IMR-90 (cell line): ENCODE measurements around the gene TOR3A. TPM values are rescaled to one million over a fixed set of nuclear protein-coding genes. Genes with fewer than 3 reads are reported as not detected.

Source experiments
- ATAC-seq: fragments of 200-7000 bp; cut with Tn5 transposase; 2 replicates; pipeline ENCODE4 v1.9.1; 2020; ENCODE audit warnings: low read depth, mild to moderate bottlenecking, moderate library complexity
- BruUV-seq: library from RNA; stranded (reverse); fragments of 400-500 nt; replicated peaks from 2 replicates; lab custom pipeline; 2021; lab: Mats Ljungman, UMichigan
- CTCF ChIA-PET: fragments of 300-600 bp; formaldehyde crosslinking; extraction: SDS; loops from one replicate; lab custom pipeline; 2021; ENCODE audit warnings: antibody characterized with exemption; lab: Yijun Ruan, JAX
- POLR2A ChIA-PET: fragments of 300-600 bp; sonication (Branson Sonifier 250); formaldehyde crosslinking; loops from one replicate; lab custom pipeline; 2022; ENCODE audit warnings: antibody characterized with exemption; ENCODE audit not compliant: unreplicated experiment; lab: Charles Lee
- DNase-seq: peaks from one replicate; pipeline ENCODE4 v3.0.0; 2013
- H2AFZ ChIP-seq: replicated peaks from 2 replicates; pipeline ENCODE3; 2013; ENCODE audit warnings: low read length, mild to moderate bottlenecking; ENCODE audit not compliant: poor library complexity
- H2AK5ac ChIP-seq: 2 replicates; pipeline ENCODE4 v1.6.1; 2013; ENCODE audit warnings: low read depth, low read length, inconsistent platforms
- H2AK9ac ChIP-seq: replicated peaks from 2 replicates; pipeline ENCODE3; 2013; ENCODE audit warnings: mild to moderate bottlenecking, low read depth, low read length, moderate library complexity; ENCODE audit not compliant: poor library complexity
- H2BK120ac ChIP-seq: 2 replicates; pipeline ENCODE4 v1.6.1; 2013; ENCODE audit warnings: low read depth, low read length, inconsistent platforms
- H2BK15ac ChIP-seq: 3 replicates; pipeline ENCODE4 v1.6.1; 2013; ENCODE audit warnings: low read depth, low read length, inconsistent platforms
- H2BK20ac ChIP-seq: 2 replicates; pipeline ENCODE4 v1.6.1; 2013; ENCODE audit warnings: low read depth, mild to moderate bottlenecking, inconsistent platforms, low read length, moderate library complexity
- H2BK5ac ChIP-seq: 2 replicates; pipeline ENCODE4 v1.6.1; 2013; ENCODE audit warnings: mild to moderate bottlenecking, low read depth, low read length, inconsistent platforms; ENCODE audit not compliant: poor library complexity, severe bottlenecking
- H3K14ac ChIP-seq: replicated peaks from 2 replicates; pipeline ENCODE4 v1.6.1; 2013; ENCODE audit warnings: low read depth, low read length, inconsistent platforms
- H3K18ac ChIP-seq: 2 replicates; pipeline ENCODE4 v1.6.1; 2013; ENCODE audit warnings: low read depth, low read length, control low read depth
- H3K23ac ChIP-seq: 2 replicates; pipeline ENCODE4 v1.6.1; 2013; ENCODE audit warnings: low read depth, low read length, inconsistent platforms
- H3K27ac ChIP-seq: 2 replicates; pipeline ENCODE4 v1.5.1; 2013; ENCODE audit warnings: mild to moderate bottlenecking, control low read depth, low read length; ENCODE audit not compliant: insufficient read depth
- H3K27me3 ChIP-seq: 2 replicates; pipeline ENCODE4 v1.6.1; 2013; ENCODE audit warnings: low read length; ENCODE audit not compliant: control insufficient read depth, insufficient read depth
- H3K36me3 ChIP-seq: 2 replicates; pipeline ENCODE4 v1.6.1; 2013; ENCODE audit warnings: low read length, mixed read lengths; ENCODE audit not compliant: control insufficient read depth, insufficient read depth
- H3K4ac ChIP-seq: 2 replicates; pipeline ENCODE4 v1.6.1; 2013; ENCODE audit warnings: low read depth, low read length, inconsistent platforms
- H3K4me1 ChIP-seq: 2 replicates; pipeline ENCODE4 v1.6.1; 2013; ENCODE audit warnings: low read length, mixed read lengths; ENCODE audit not compliant: control insufficient read depth, insufficient read depth
- H3K4me2 ChIP-seq: 2 replicates; pipeline ENCODE4 v1.6.1; 2013; ENCODE audit warnings: low read depth, mild to moderate bottlenecking, control low read depth, low read length, moderate library complexity
- H3K4me3 ChIP-seq: 2 replicates; pipeline ENCODE4 v1.5.1; 2013; ENCODE audit warnings: low read depth, mild to moderate bottlenecking, control low read depth, low read length, moderate library complexity; ENCODE audit not compliant: insufficient read depth
- H3K56ac ChIP-seq: 2 replicates; pipeline ENCODE4 v1.6.1; 2013; ENCODE audit warnings: low read length, inconsistent platforms; ENCODE audit not compliant: insufficient read depth; ENCODE audit errors: extremely low read depth
- H3K79me1 ChIP-seq, 2 experiments: 2 replicates each; pipeline ENCODE4 v1.6.1; 2013; ENCODE audit warnings: low read length in 2 of 2, inconsistent platforms in 1 of 2, low read depth in 1 of 2
- H3K9ac ChIP-seq: 2 replicates; pipeline ENCODE4 v1.6.1; 2013; ENCODE audit warnings: low read depth, low read length, control low read depth
- H3K9me1 ChIP-seq: 2 replicates; pipeline ENCODE4 v1.6.1; 2013; ENCODE audit warnings: low read length, inconsistent platforms; ENCODE audit not compliant: insufficient read depth
- H3K9me3 ChIP-seq: 2 replicates; pipeline ENCODE4 v1.6.1; 2013; ENCODE audit warnings: low read length; ENCODE audit not compliant: control insufficient read depth, insufficient read depth
- H4K20me1 ChIP-seq: 2 replicates; pipeline ENCODE4 v1.6.1; 2013; ENCODE audit warnings: low read length, inconsistent platforms; ENCODE audit not compliant: insufficient read depth
- H4K5ac ChIP-seq: 2 replicates; pipeline ENCODE4 v1.6.1; 2013; ENCODE audit warnings: mild to moderate bottlenecking, low read depth, low read length, control low read depth
- H4K8ac ChIP-seq, 2 experiments: 2 replicates each; pipeline ENCODE4 v1.6.1; 2013; ENCODE audit warnings: low read depth in 2 of 2, low read length in 2 of 2, control low read depth in 1 of 2, inconsistent platforms in 1 of 2
- H4K91ac ChIP-seq: 2 replicates; pipeline ENCODE4 v1.6.1; 2013; ENCODE audit warnings: low read depth, low read length, inconsistent platforms; ENCODE audit not compliant: insufficient read depth
- CHD1 ChIP-seq: IDR thresholded peaks from 2 replicates; pipeline ENCODE4 v1.6.1; 2012; ENCODE audit warnings: low read depth, low read length, improper control_type of control experiment
- ELK1 ChIP-seq: fragments of 150-350 bp; IDR thresholded peaks from 2 replicates; pipeline ENCODE4 v1.6.1; 2016; ENCODE audit warnings: low read depth, mild to moderate bottlenecking, low read length, moderate library complexity, borderline replicate concordance
- MAFK ChIP-seq: IDR thresholded peaks from 2 replicates; pipeline ENCODE4 v1.6.1; 2012; ENCODE audit warnings: low read depth, low read length, improper control_type of control experiment
- MAZ ChIP-seq: IDR thresholded peaks from 2 replicates; pipeline ENCODE4 v1.6.1; 2012; ENCODE audit warnings: low read depth, mild to moderate bottlenecking, low read length, improper control_type of control experiment, moderate library complexity, borderline replicate concordance
- NFE2L2 ChIP-seq: fragments of 150-350 bp; IDR thresholded peaks from 2 replicates; pipeline ENCODE4 v1.6.1; 2016; ENCODE audit warnings: low read depth, mild to moderate bottlenecking, low read length
- POLR2A ChIP-seq: IDR thresholded peaks from 2 replicates; pipeline ENCODE4 v1.6.1; 2012; ENCODE audit warnings: mild to moderate bottlenecking, low read depth, low read length
- RAD21 ChIP-seq: IDR thresholded peaks from 2 replicates; pipeline ENCODE4 v1.6.1; 2012; ENCODE audit warnings: low read length, improper control_type of control experiment
- WGBS, 2 experiments: methylation state at CpG; one replicate each; pipeline versions ENCODE4 v1.1.5 to v1.1.7; 2013; ENCODE audit warnings: missing lambda C conversion rate in 2 of 2; ENCODE audit not compliant: insufficient read length in 1 of 2; ENCODE audit errors: extremely low coverage in 2 of 2; 5-methylcytosine and 5-hydroxymethylcytosine counted together
- dilution Hi-C: fragments of 300-500 bp; cut with HindIII; formaldehyde crosslinking; loops from one replicate; pipeline ENCODE4 v1.14.3; 2018; ENCODE audit warnings: low sequenced_read_pairs; ENCODE audit not compliant: unreplicated experiment
- in situ Hi-C: fragments of 300-500 bp; cut with MboI; formaldehyde crosslinking; loops from 3 replicates; pipeline ENCODE4 v1.14.3; 2019; ENCODE audit warnings: low sequenced_read_pairs, inconsistent platforms, mixed read lengths
- intact Hi-C: fragments of 100-400 bp; cut with micrococcal nuclease; formaldehyde crosslinking; loops from 2 replicates; pipeline ENCODE4 v1.10.0; 2022
- polyA plus RNA-seq, 3 experiments: library from polyadenylated mRNA; depleted of rRNA; stranded (reverse); fragments of >200 nt; gene quantifications; 2 replicates each; pipeline ENCODE4 v1.2.3, GENCODE V29; 2012; ENCODE audit warnings: low replicate concordance in 1 of 3
- total RNA-seq: library from RNA; depleted of rRNA; stranded (reverse); fragments of >200 nt; gene quantifications from 2 replicates; pipeline ENCODE4 v1.2.3, GENCODE V29; 2012

TOR3A gene
- total and polyA plus RNA-seq, 2 of the 4 experiments (the other 2 are of a cell fraction), result 16.8 to 22.2 TPM

- no peaks in the 10 kb centered on the region; the same call in 1 of the 2 replicates for H3K36me3 ChIP-seq
- dilution Hi-C loops, result no loop called here
- H3K4me1 ChIP-seq, result no peaks in the 10 kb centered on the region; the same call in 1 of the 2 replicates
- H3K9ac ChIP-seq, result no peak overlapping the region
- no peak for ATAC-seq
- H3K79me1 ChIP-seq, result peaks cover 6 to 12% of the 10 kb centered on the region in 2 experiments; a peak in 3 of 4 replicates
- WGBS, 2 experiments, result no CpG with 5 or more reads among the region's 2 CpGs
- H2BK120ac ChIP-seq, result no peak overlapping the region
- H2AK9ac ChIP-seq, result no peak overlapping the region
- no peak for DNase-seq
- in situ Hi-C loops, result no loop called here
- peak overlapping the region; percentile 50; the same call in 1 of the 2 replicates for H3K23ac ChIP-seq
- H3K18ac ChIP-seq, result no peak overlapping the region
- H2BK20ac ChIP-seq, result no peak overlapping the region
- no peak overlapping the region for H4K5ac ChIP-seq
- H3K4me3 ChIP-seq, result no peak overlapping the region
- H3K4me2 ChIP-seq, result no peak overlapping the region
- no peak overlapping the region; the same call in 1 of the 2 replicates for H3K4ac ChIP-seq
- H4K8ac ChIP-seq, result no peak overlapping the region
- no peak overlapping the region for H3K56ac ChIP-seq
- intact Hi-C loops, result no loop called here
- H4K91ac ChIP-seq, result no peak overlapping the region
- H3K9me3 ChIP-seq, result no peaks in the 10 kb centered on the region
- H3K27ac ChIP-seq, result no peak overlapping the region
- no peak overlapping the region for H2AK5ac ChIP-seq
- ChIA-PET CTCF (no interaction called here), POLR2A (no interaction called here)
- H2BK5ac ChIP-seq, result no peak overlapping the region
- no peak overlapping the region for H2BK15ac ChIP-seq
- BruUV-seq, result no TSS peak
- no peak overlapping the region for H2AFZ ChIP-seq
- no peak overlapping the region for H3K14ac ChIP-seq
- H3K27me3 ChIP-seq, result no peaks in the 10 kb centered on the region
- TF ChIP-seq RAD21 (no peak), NFE2L2 (no peak), ELK1 (no peak), MAZ (no peak), CHD1 (no peak), POLR2A (no peak), MAFK (no peak)
- H3K9me1 ChIP-seq, result peaks cover 6% of the 10 kb centered on the region; the same call in 1 of the 2 replicates
- no peaks in the 10 kb centered on the region for H4K20me1 ChIP-seq
Measured at GRCh38 chr1:179052776-179053175, 29.1 kb upstream of the TOR3A start.
